DMS79 (cell line): ENCODE data around the gene NKIRAS1.
"Not testable (repeated sequence)": the region's sequence is repeated elsewhere in the genome, so short reads cannot be mapped to it uniquely, and the experiment has no call there.

Experiments used
- DNase-seq: peaks from one replicate; lab custom pipeline; 2025; lab: John Stamatoyannopoulos, UW

The NKIRAS1 gene

DNA sequence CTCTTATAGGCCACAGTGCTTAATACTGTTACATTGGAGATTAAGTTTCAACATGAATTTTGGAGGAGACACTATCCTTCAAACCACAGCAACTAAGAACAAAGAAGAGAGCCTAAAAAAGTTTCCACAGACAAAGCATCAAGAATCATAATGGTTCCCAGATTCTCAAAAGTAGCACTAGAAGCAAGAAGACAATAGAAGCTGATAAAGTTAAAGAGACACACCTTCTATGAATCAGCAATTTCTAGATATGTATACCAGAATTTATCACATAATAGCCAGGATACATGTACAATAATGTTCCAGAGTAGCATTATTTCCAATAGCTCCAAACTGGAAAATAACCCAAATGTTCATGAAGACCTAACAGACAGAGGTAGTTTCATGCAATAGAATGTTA lies 12.2 kb downstream of the NKIRAS1 start:
- DNase-seq = no peak

DNA sequence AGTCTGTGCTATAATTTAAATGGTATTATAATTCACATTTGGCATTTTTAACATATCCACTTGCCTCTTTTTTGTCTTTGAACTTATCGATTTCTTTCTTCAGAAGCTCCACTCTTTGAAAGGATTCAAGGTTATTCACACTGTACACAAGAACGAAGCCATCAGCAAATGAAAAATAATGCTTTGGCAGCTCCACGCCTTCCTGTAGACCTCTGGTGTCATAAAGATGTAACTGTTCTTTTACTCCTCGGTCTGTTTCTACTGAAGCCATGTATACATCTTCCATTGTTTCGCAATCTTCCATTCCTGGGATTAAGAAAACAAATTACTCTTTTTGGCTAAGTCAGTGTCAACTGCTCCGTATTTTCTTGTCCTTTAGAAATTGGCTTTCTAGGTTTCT lies 16.0 kb downstream of the NKIRAS1 start:
- no peak for DNase-seq

DNA sequence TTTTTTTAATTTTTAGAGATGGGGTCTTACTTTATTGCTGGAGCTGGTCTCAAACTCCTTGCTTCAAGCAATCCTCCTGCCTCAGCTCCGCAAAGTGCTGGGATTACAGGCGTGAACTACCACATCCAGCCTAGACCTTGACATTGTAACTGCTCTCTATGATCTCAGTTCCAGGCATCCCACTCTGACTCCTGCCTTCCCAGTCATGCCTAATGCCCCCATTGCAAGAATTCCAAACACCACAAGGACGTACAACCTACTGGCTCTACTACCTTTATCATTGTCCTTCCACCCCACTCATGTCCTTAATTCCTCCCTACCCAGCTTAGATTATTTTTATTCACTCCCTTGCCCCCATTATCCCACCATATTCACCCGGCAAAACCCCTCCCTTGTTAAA lies 21.6 kb downstream of the NKIRAS1 start:
- DNase-seq = no peak

DNA sequence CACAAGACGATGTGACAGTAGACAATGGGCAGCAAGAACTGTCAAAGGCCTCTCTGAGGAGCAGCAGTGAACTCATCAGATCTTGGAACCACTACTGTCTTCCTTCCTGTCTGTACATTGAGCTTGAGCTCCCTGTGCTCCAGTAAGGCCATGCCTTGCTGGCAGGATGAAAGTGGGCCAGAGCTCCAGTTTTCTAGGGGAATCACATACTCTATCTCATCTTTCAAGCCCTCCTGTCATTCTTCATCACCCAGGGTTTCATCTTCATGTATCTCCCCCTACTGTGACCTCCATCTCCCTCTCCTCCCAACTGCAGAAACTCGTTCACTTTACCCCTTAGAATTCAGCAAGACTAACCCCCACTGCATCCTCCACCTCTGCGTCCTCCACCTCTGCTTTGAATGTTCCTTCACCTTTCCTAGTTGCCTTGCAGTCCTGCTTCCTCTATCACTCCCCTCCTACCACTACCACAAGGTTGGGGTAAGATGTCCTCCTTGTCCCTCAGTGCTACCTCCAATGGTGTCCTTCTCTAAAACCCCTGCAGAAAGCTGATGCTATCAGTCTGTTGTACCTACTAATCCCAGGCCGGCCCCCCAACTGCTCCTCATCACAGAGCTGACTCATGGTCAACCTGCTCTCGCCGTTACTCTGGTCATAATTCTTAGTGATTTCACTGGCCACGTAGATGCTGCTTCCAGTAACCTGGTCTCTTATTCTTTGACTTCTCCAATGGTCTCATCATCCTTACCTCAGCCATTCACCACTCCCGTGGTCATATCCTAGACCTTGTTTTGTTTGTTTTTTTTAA lies 22.3 kb downstream of the NKIRAS1 start:
- DNase-seq = no peak

DNA sequence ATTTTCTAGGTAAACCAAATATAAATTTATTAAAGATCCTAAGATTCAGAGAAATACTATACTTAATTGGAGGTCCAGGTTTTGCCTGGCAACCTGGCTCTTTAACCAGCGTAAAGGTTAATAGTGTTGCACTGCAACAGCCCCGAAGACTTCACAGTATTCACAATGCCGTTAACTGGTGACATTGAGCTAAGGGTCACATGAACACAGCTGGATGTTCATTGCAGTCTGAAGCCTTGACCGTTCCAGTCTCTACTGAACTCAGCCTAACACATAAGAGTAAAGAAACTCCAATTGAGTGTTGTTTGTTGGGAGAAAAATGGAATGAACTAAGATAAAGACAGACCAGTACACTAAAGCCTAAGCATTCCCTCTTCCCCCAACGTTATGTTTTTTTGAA lies 26.8 kb downstream of the NKIRAS1 start:
- DNase-seq = no peak

DNA sequence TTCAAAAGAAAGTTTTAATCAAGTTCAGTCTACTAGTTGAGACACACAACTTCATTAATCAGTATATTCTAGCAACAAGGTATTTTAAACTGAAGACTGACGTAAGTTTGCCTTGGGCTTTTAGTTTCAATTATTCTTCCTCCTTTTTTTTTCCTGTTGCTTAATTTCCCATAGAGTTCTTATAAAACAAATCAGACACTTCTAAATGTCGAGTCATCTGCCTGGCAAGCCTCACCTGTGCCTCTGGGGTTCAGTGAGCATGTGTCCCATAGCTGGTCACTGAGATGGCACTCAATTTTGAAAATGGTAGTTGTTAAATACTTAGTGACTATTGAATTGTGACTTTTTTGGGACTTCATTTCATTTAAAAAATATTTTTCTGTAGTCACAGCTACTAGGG lies 27.4 kb downstream of the NKIRAS1 start:
- DNase-seq = no peak

DNA sequence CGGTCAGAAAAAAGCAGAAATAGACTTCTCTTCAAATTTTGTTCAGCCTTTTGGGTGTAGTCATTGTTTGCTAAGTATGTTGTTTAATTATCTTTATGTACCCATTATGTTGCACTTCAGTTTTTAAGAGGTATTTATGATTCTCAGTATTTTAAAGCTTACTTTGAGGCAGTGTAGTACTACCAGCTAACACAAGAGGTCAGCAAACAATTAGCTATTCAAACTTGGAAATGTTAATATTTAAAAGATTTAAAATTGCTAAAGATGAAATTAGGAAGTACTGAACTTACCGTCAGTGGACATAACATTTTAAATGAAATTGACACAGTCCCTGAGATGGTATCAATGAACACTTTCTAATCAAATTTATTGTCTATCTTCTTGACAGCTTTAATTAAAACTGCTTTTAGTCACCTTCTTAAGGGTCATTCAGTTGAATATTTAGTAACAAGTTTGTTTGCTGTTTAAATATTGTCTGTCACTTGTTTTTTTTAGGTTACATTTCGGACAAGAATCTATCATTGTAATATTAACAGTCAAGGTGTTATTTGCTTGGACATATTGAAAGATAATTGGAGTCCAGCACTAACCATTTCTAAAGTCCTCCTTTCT lies 28.1 kb downstream of the NKIRAS1 start:
- no peak for DNase-seq

DNA sequence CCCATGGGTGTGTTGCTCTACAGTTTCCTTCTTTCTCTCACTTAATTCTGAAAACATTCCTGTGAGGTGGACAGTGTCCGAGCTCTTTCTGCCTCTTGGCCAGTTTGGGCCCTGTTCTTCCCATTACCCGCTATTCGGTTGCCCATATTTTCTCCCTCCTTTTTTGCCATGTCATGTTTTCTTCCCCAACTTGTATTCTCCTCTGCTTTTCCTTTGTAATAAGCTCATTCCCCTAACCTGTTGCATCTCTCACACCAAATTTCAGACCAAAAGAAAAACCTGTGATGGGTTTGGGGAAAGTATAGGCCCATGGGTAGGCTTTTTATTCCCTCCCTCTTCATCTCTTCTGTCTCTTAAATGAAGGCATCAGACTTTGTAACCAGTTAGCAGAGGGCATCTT lies 30.5 kb downstream of the NKIRAS1 start:
- DNase-seq = no peak

DNA sequence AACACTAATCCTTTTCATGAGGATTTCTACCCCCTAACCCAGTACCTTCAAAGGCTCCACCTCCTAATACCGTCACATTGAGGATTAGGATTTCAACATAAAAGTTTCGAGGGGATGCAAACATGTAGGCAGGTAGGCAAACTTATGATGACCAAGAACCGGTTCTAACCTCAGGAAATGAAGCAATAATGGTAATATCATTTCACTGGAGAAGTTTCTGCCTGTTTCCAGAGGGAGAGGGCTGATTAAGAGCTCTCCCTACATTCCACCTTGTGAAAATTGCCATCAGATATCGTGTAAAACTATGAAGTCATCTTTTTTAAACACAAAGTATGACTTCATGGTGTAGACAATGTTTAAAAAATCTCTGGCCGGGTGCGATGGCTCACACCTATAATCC lies 31.6 kb downstream of the NKIRAS1 start:
- no peak for DNase-seq

DNA sequence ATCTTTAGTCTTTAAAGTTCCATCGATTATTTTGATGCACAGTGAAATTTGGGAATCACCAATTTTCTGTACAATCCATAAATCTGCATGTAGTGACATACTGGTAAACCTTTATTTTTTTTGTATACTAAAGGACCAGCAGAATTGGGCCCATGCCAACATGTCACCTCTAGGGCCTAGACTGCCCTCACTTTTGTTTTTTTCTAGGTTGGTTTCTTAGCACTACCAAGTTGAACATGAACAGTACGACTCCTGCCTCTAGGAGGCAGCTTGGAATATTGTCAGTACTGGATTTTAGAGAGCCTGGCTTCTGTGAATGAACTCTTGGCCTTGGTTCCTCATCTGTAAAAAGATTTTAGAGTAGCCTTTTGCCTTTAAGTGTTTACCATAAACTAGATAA lies 32.3 kb downstream of the NKIRAS1 start:
- no peak for DNase-seq

DNA sequence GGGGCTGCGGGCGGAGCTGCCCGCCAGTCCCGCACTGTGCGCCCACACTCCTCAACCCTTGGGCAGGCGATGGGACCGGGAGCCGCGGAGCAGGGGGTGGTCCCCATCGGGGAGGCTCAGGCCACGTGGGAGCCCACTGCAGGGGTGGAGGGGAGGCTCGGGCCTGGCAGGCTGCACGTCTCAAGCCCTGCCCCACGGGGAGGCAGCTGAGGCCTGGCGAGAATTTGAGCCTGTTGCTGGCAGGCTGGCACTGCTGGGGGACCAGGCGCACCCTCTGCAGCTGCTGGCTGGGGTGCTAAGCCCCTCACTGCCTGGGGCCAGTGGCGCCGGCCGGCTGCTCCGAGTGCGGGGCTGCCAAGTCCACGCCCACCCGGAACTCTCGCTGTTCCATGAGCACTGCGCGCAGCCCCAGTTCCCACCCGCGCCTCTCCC lies 34.3 kb downstream of the NKIRAS1 start:
- DNase-seq = no peak

DNA sequence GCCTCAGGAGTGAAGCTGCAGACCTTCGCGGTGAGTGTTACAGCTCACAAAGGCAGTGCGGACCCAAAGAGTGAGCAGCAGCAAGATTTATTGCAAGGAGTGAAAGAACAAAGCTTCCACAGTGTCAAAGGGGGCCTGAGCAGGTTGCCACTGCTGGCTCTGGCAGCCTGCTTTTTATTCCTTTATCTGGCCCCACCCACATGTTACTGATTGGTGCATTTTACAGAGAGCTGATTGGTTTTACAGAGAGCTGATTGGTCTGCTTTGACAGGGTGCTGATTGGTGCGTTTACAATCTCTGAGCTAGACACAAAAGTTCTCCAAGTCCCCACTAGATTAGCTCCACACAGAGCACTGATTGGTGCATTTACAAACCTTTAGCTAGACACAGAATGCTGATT lies 34.8 kb downstream of the NKIRAS1 start:
- DNase-seq = not testable (repeated sequence)

DNA sequence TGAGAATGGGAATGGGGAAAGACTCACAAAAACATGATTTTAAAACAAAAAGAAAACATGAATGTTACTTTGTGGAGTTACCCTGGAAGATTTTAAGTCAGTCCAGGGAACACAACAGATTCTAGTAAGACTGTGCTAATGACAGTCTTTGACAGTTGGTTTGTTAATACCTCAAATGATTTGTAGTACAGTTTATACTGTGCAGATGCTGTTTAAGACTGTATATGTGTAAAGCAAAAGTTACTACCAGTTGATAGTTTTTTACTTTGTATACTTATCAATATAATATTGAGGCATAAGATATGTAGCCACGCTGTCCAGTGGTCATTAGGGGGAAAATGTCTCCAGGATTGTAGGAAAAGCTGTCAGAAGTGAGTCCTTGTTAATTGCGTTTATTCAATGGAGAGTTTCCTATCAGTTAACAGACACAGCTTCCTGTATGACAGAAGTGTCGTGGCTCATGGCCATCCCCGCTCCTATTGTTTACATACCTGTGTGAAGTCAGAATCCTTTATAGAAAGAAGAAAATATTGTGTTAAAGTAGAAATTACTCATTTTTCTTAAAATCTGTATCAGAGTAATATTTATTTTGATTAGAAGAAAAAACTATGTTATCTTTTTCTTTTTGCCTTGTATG lies 36.0 kb downstream of the NKIRAS1 start:
- DNase-seq = no peak

DNA sequence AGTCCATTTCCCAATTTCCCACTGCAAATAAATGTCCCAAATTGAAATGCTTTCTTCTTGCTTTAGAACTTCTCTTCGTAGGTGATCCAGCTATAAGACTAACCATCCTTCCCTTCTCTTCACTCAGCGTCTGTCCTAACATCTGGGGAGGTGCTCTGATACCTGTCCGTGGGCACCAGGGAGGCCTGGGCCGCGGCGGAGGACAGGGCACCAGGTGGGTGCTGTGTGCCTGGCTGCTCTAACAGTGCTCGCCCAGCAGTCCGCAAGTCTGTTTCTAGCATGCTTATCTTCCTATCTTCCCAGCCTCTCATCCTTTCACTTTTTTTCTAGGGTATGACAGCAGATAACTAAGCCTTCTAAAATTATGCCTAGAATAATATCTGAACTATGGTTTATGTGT lies 37.3 kb downstream of the NKIRAS1 start:
- DNase-seq = no peak

DNA sequence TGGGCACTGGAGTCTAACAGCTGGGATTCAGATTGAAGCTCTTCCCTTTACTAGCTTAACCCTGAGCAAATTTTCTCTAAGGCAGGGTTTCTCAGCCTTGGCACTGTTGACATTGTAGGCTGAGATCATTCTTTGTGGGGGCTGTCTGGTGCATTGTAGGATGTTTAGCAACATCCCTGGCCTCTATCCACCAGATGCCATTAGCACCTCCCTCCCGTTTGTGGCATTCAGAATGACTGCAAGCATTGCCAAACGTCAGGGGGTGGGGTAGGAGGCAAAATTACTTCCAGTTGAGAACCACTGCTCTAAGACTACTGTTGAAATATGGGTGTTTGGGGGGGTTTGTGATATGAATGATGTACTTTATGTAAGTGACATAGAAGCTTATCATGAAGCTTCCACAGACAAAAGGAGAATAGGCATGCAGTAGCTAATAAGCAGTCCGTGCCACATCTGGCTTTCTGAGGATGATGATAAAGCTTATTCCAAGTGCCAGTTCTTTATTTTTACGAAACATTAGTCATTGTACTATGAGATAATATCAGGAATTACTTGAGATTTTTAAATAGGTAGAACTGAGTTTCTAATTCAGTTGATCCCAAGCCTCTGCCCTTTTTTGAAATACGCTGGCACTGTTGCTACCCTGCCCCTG lies 39.3 kb downstream of the NKIRAS1 start:
- DNase-seq = no peak

DNA sequence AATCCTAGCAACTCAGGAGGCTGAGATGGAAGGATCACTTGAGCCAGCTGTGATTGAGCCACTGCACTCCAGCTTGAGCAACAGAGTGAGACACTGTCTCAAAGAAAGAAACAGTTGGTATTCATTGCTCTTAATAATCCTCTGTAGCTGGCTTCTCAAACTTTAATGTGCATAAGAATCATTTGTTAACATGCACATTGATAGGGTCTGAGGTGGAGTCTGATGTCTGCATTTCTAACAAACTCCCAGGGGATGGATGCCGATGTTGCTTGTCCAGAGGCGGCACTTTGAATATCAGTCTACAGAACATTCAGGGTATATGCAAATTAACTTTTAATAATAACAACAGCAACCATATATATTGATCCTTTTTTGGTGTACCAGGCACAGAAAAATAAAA lies 39.9 kb downstream of the NKIRAS1 start:
- no peak for DNase-seq

DNA sequence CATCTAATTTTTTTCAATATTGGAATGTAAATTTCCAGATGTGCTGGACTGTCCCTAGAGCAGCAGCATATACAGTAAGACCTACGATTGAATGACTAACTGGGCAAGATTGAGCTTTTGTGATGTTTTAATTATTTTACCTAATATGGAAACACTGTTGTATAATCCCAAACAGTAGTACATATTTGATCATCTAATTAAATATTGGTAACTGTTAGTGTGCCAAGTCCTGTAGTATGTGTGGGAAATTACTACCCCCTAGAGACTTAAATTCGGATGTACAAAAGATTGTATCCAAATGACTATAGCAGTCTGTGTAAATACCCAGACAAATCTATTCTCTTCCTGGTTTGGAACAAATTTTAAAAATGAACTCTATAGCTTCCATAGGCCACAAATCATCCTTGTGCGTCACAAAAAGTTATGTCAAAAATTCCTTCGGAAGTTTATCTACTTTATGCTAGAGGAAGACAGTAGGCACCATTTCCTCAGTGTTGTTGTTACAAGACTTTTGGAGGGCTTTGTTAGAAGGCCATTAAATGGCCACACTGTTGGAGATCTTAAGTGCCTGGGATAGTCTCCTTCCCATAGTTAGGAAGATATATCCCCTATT lies 41.6 kb downstream of the NKIRAS1 start:
- DNase-seq = no peak

DNA sequence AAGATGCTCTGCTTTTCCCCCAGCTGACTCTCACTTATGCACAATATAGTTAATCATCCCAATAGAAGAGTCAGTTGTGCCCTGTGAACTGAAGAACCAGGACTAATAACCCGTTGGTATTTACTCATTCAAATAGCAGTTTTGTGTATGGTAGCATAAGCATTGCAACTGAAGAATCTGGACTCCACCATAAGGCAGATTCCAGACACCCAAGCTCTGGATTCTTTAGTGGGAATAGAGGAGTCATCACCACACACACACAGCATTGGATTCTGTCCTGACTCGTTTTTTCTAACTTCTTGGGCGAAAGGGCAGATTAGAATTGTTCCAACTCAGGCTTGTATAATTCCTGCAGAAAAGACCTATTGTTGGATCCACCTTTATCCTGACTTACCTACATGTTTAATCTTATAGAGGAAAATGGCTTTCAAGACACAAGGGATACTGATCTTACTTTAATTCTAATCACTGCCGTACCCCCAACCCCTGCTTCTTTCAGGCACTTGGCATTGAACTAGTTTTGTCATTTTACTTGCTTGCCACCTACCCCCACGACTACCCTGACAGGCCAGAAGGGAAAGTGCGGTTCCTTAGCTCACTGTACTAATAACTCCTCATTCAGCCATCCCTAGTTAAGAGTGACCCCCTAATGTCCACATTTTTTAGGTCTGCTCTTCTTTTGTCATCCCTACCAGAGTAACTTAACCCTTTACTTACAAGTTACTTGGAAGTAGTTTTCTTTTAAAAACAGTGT lies 42.3 kb downstream of the NKIRAS1 start:
- no peak for DNase-seq

DNA sequence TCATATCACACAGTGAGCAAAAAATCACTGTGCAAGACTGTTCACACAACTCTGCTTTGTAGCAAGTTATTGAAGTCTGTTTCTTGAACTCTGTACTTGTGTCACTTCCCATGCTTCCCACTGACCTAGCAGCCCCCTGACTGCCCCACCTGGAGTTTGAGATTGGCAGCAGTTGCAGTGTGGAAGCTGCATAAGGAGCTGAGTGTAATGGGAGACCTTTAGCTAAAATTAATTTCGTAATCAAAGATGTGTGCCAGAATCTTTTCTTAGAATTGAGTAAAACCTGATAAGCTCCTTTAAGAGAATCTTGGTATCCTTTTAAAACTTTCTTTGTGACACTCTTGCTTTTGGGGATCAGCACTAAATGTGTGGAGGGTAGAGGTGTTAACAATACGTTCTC lies 42.8 kb downstream of the NKIRAS1 start:
- no peak for DNase-seq

DNA sequence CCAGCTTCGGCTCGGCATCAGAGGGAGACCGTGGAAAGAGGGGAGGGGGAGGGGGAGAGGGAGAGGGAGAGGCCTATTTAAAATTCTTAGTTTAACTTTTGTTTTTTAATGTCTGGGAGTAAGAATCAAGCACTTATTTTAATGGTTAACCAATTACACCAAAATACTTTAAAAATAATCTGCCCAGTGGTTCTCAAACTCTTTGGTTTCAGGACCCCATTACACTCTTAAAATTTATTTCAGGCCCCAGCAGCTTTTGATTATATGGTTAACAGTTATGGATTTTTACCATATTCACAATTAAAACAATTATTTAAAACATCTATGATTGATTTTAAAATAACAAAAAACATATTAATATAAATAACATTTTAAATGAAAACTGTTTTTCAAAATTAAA lies 44.5 kb downstream of the NKIRAS1 start:
- DNase-seq = no peak

DNA sequence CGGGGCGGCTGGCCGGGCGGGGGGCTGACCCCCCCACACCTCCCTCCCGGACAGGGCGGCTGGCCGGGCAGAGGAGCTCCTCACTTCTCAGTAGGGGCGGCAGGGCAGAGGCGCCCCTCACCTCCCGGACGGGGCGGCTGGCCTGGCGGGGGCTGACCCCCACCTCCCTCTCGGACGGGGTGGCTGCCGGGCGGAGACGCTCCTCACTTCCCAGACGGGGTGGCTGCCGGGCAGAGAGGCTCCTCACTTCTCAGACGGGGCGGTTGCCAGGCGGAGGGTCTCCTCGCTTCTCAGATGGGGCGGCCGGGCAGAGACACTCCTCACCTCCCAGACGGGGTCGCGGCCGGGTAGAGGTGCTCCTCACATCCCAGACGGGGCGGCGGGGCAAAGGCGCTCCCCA lies 45.4 kb downstream of the NKIRAS1 start:
- not testable (repeated sequence) for DNase-seq

DNA sequence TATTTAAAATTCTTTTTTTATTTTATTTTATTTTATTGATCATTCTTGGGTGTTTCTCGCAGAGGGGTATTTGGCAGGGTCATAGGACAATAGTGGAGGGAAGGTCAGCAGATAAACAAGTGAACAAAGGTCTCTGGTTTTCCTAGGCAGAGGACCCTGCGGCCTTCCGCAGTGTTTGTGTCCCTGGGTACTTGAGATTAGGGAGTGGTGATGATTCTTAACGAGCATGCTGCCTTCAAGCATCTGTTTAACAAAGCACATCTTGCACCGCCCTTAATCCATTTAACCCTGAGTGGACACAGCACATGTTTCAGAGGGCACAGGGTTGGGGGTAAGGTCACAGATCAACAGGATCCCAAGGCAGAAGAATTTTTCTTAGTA lies 46.1 kb downstream of the NKIRAS1 start:
- DNase-seq = not testable (repeated sequence)
